Left lung (tissue), 10 donors: Measurements from ENCODE around the gene TMEM126A. TPM values are rescaled to one million over a fixed set of nuclear protein-coding genes. Genes with fewer than 3 reads are reported as not detected.
A peak's percentile ranks its signal among the peaks of the same experiment; 100 is the strongest.

Experiments
- ATAC-seq: fragments of 200-7000 bp; cut with Tn5 transposase; one replicate; pipeline ENCODE4 v1.9.1; 2020; ENCODE audit warnings: moderate library complexity
- DNase-seq, 4 donors: peaks; one replicate each; pipeline ENCODE4 v3.0.0-alpha.2; 2013 to 2020
- H3K27ac ChIP-seq, 2 donors: fragments of 200-600 bp; sonication (generic) in 1 of 2; one replicate each; pipeline versions ENCODE4 v1.5.0 to v1.8.0; 2020 to 2021
- H3K27me3 ChIP-seq, 2 donors: fragments of 200-600 bp; sonication (generic) in 1 of 2; one replicate each; pipeline versions ENCODE4 v1.5.0 to v1.8.0; 2020 to 2021
- H3K36me3 ChIP-seq, 2 donors: fragments of 200-600 bp; sonication (generic) in 1 of 2; one replicate each; pipeline versions ENCODE4 v1.5.0 to v1.8.0; 2020 to 2021
- H3K4me1 ChIP-seq, 2 donors: fragments of 200-600 bp; one replicate each; pipeline ENCODE4 v1.8.0; 2021
- H3K4me3 ChIP-seq, 2 donors: fragments of 200-600 bp; sonication (generic) in 1 of 2; one replicate each; pipeline versions ENCODE4 v1.5.0 to v1.8.0; 2020 to 2021; ENCODE audit warnings: mild to moderate bottlenecking in 1 of 2
- H3K9me3 ChIP-seq, 2 donors: fragments of 200-600 bp; sonication (generic) in 1 of 2; one replicate each; pipeline versions ENCODE4 v1.5.0 to v1.8.0; 2020 to 2021
- intact Hi-C, 2 donors: fragments of 100-400 bp; cut with DNase I; formaldehyde crosslinking; loops; one replicate each; pipeline versions ENCODE4 v1.11.2 to v1.14.2; 2022
- polyA plus RNA-seq, 6 donors: library from polyadenylated mRNA; unstranded; fragments of 120-200 nt; gene quantifications; one replicate each; pipeline ENCODE4 v1.2.1, GENCODE V29; 2013; ENCODE audit not compliant: insufficient read length in 6 of 6
- total RNA-seq, 2 donors: library from RNA; stranded (reverse); fragmentation: NEBNext Ultra II Directional; extraction: Animal tissue kit (Norgen Biotek cat#: 25700); gene quantifications; one replicate each; pipeline ENCODE4 v1.2.1, GENCODE V29; 2021
- TF ChIP-seq, protein P1 (sequence below), 2 donors: fragments of 200-600 bp; sonication (generic) in 1 of 2; IDR thresholded peaks; one replicate each; pipeline versions ENCODE4 v1.5.0 to v1.8.0; 2021; ENCODE audit warnings: antibody characterized with exemption in 2 of 2
- donor health status: DM: no; HTN: yes; CAD: no.
- donor health status: DM: no; HTN: no; CAD: no.

TMEM126A gene
- total and polyA plus RNA-seq, 8 donors, result 30.1 to 37.1 (median 31.6) TPM

DNA sequence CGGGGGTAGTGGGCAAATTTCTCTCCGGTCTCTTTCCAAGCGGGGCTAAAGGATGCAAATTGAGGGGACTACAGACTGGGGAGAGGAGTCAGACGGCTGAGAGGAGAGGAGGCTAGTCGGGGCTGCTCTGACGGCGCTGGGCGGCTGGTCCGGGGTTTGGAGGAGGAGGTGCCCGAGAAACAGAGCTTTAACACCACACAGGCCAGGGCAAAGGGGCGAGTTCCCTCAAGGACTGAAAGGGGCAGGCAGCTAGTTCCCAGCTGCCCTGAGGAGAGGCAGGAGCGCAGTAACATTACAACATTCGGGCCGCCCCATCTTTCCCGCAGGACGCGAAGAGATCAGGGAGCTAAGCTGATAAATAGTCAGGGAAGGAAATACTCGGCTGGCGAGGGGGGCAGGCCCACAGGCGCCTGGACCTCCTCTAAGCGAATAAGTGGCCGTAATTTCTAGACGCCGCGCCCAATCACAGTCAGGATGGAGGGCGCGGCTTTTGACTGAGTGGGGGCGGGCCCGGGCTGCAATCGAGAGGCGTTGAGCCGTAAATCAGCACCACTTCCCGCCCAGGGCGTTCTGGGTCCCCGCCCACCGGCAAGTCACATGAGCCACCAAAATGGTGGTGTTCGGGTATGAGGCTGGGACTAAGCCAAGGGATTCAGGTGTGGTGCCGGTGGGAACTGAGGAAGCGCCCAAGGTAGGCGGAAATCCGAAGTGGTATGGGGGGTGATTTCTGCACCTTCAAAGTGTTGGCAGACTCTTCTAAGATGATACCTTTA lies 19.6 kb upstream of the TMEM126A start, which contains the start of gene TMEM126B:
Gene TMEM126B, plus strand, starts transcription at position 596 of the 773 bp plus-strand sequence. Its CDS starts 15 bp downstream, at position 611.
- Histone ChIP-seq H3K4me3 (peak within 1 kb of the TSS; percentile 58 to 67), H3K27ac (peak within 1 kb of the TSS; percentile 90 to 95), H3K9me3 (no peaks in the 10 kb centered on the region), H3K4me1 (peaks cover 12 to 34% of the 10 kb centered on the region in 2 donors), H3K27me3 (no peaks in the 10 kb centered on the region), H3K36me3 (peaks cover 0 to 14% of the 10 kb centered on the region in 2 donors)
- intact Hi-C loops, result no loop called here
- TF ChIP-seq, protein P1, sequence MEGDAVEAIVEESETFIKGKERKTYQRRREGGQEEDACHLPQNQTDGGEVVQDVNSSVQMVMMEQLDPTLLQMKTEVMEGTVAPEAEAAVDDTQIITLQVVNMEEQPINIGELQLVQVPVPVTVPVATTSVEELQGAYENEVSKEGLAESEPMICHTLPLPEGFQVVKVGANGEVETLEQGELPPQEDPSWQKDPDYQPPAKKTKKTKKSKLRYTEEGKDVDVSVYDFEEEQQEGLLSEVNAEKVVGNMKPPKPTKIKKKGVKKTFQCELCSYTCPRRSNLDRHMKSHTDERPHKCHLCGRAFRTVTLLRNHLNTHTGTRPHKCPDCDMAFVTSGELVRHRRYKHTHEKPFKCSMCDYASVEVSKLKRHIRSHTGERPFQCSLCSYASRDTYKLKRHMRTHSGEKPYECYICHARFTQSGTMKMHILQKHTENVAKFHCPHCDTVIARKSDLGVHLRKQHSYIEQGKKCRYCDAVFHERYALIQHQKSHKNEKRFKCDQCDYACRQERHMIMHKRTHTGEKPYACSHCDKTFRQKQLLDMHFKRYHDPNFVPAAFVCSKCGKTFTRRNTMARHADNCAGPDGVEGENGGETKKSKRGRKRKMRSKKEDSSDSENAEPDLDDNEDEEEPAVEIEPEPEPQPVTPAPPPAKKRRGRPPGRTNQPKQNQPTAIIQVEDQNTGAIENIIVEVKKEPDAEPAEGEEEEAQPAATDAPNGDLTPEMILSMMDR (IDR thresholded peaks at IDR 0.05), result no peak
- DNase-seq, result peak; percentile 94 to 98 (median 98)
- ATAC-seq, result peak; percentile 98

DNA sequence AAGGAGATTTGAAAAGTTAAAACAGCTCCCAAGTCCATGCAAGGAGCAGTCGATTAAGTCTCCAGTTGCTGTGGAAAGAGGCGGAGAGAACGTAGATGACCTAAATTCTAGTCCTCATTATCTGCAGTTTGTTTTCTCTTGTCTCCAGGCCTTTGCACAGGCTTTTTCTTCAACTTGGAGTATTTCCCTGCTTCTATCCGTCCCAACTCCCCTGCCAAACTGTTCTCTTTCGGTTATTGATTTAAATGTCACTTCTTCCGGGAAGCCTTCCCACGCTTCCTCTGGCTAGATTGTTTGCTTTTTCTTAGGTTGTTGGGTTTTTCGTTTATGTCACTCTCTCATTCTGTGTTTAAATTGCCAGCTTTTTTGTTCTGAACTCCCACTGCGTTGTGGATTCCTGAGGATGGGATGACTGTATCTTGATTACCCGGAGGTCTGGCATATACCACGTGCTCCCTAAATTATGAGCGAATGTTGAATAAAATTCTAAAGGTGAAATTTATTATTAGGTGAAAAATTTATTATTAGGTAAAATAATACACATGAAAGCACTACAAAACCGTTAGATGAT lies 18.9 kb upstream of the TMEM126A start:
- Histone ChIP-seq H3K9me3 (no peaks in the 10 kb centered on the region), H3K4me1 (peaks cover 12 to 34% of the 10 kb centered on the region in 2 donors), H3K4me3 (peak overlapping the region; percentile 58 to 67), H3K36me3 (peaks cover 0 to 16% of the 10 kb centered on the region in 2 donors), H3K27ac (peak overlapping the region; percentile 90 to 95), H3K27me3 (no peaks in the 10 kb centered on the region)
- ATAC-seq, result peak; percentile 4
- TF ChIP-seq, protein P1 (IDR thresholded peaks at IDR 0.05), result no peak
- intact Hi-C loops, result no loop called here
- DNase-seq, result no peak

DNA sequence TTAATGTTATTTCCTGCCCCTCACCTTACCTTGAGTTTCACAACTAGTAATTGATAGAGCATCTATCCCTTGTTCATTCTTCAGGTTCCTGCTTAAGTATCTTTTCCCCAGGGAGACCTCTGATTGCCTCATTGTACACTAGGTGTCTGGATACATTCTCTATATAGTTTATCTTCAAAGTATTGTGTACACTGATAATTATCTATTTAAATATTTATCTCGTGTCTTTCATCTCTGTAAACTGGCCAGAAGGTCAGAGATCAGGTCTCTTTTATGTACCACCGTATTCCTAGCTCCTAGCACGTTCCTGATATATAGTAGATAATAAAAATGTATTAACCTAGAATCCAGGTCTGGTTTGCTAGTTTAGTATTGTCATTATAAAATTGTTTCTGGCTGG lies 13.0 kb upstream of the TMEM126A start:
- no peak for DNase-seq
- Histone ChIP-seq H3K27ac (no peak overlapping the region), H3K9me3 (no peaks in the 10 kb centered on the region), H3K27me3 (no peaks in the 10 kb centered on the region), H3K4me3 (no peak overlapping the region), H3K4me1 (peaks cover 2 to 14% of the 10 kb centered on the region in 2 donors), H3K36me3 (peaks cover 0 to 60% of the 10 kb centered on the region in 2 donors)
- TF ChIP-seq, protein P1 (IDR thresholded peaks at IDR 0.05), result no peak
- intact Hi-C loops, result no loop called here
- ATAC-seq, result no peak

- TF ChIP-seq, protein P1 (IDR thresholded peaks at IDR 0.05), result no peak
- ATAC-seq, result no peak
- no peaks in the 10 kb centered on the region for H3K9me3 ChIP-seq
- H3K4me3 ChIP-seq, result no peak overlapping the region
- DNase-seq, result no peak
- peaks cover 0 to 1% of the 10 kb centered on the region in 2 donors for H3K36me3 ChIP-seq
- intact Hi-C loops, result no loop called here
- H3K27me3 ChIP-seq, result peaks cover 0 to 22% of the 10 kb centered on the region in 2 donors
- H3K4me1 ChIP-seq, result peaks cover 0 to 8% of the 10 kb centered on the region in 2 donors
- H3K27ac ChIP-seq, result no peak overlapping the region
Measured at GRCh38 chr11:85643191-85643614, 4.6 kb upstream of the TMEM126A start.

- H3K9me3 ChIP-seq, result no peaks in the 10 kb centered on the region
- ATAC-seq (peak; percentile 22), DNase-seq (no peak)
- H3K27me3 ChIP-seq, result peaks cover 0 to 22% of the 10 kb centered on the region in 2 donors
- peak overlapping the region; percentile 37 to 76 for H3K27ac ChIP-seq
- peaks cover 0 to 7% of the 10 kb centered on the region in 2 donors for H3K36me3 ChIP-seq
- peaks cover 0 to 19% of the 10 kb centered on the region in 2 donors for H3K4me1 ChIP-seq
- peak overlapping the region; percentile 45 to 65 for H3K4me3 ChIP-seq
- TF ChIP-seq, protein P1 (IDR thresholded peaks at IDR 0.05), result no peak
- intact Hi-C loops, result no loop called here
Measured at GRCh38 chr11:85647078-85647477, 689 bp upstream of the TMEM126A start.
